ENCODE data around the gene KLHDC10. TPM values are rescaled to one million over a fixed set of nuclear protein-coding genes. Genes with fewer than 3 reads are reported as not detected.

KLHDC10 gene
- polyA plus RNA-seq, 2 of the 4 experiments (the other 2 are of a cell fraction), result 25.7 to 35.0 TPM

DNA sequence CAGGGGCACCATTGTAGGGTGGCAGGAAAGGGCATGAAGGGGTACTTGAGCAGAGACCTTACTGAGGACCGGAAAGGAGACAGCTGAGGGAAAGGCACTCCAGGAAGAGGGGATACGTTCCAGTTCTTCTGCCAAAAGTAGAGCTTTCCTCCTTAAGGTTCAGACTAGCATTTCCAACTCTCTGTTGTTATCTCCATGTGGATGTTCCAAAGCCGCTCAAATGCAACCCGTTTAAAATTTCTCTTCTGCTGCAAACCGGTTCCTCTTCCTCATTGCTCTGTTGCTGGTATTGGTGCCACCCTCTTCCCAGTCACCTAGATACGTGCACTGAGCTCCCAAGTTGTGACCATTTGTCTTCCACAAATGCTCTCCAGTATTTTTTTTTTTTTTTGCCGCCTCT is 87.4 kb downstream of the KLHDC10 start:
- WGBS (ENCODE audit: missing lambda C conversion rate), result 97% methylated on average over 7 of the region's 7 CpGs
- DNase-seq (ENCODE audit: low read depth in 1 of 2, low spot score in 1 of 2) (no peak), ATAC-seq (no peak), FAIRE-seq (no peak)
- Histone ChIP-seq H3K4me2 (no peak overlapping the region), H3K4me1 (no peaks in the 10 kb centered on the region), H3K9me3 (peaks cover 10% of the 10 kb centered on the region), H3K27ac (no peak overlapping the region), H3K4me3 (no peak overlapping the region)
- no peak for TF ChIP-seq SREBF2 (IDR thresholded peaks at IDR 0.05)
- no peak for TF ChIP-seq RAD21 (conservative IDR thresholded peaks at IDR 0.05 in 1 of 2, IDR thresholded peaks at IDR 0.05 in 1 of 2)
- CTCF ChIA-PET, result interaction anchor here (0.6 to 1.2 kb wide), 3 partner anchors 54 to 738 kb away, joined by 3 read pairs; no protein-coding TSS in a partner anchor
- POLR2A ChIA-PET, result no interaction called here

DNA sequence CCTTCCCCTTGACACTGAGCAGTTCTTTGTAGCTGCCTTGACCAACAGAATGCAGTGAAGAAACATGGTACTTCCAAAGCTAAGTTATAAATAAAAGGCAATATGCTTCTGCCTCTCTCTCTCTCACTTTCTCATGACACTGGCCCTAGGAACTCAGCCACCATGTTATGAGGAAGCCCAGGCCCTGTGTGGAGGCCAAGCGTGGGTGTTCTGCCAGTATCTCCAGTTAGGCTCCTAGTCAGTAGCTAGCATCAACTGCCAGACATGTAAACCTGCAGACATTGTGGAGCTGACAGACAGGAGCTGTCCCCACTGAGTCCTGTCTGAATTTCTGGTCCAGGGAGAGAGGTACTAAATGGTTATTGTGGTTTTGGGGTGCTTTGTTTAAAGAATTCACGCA is 89.7 kb downstream of the KLHDC10 start:
- ChIA-PET CTCF (interaction anchor here (0.6 to 1.3 kb wide), 4 partner anchors 26 to 608 kb away, joined by 3 to 4 read pairs (median 3); no protein-coding TSS in a partner anchor), POLR2A (no interaction called here)
- H3K9me3 ChIP-seq, result peaks cover 10% of the 10 kb centered on the region
- no peak for FAIRE-seq
- no peak for DNase-seq (ENCODE audit: low read depth in 1 of 2, low spot score in 1 of 2)
- no peak overlapping the region for H3K4me3 ChIP-seq
- ATAC-seq, result no peak
- H3K27ac ChIP-seq, result no peak overlapping the region
- no peaks in the 10 kb centered on the region for H3K4me1 ChIP-seq
- WGBS (ENCODE audit: missing lambda C conversion rate), result 97% methylated on average over 2 of the region's 2 CpGs
- H3K4me2 ChIP-seq, result no peak overlapping the region
- TF ChIP-seq CEBPB (IDR thresholded peaks at IDR 0.05), result no peak
- TF ChIP-seq MAZ (IDR thresholded peaks at IDR 0.05; ENCODE audit: borderline replicate concordance, low read depth, low read length), result no peak
- no peak for TF ChIP-seq EHF (CRISPR knock-in tag; IDR thresholded peaks at IDR 0.05)
- TF ChIP-seq REST (IDR thresholded peaks at IDR 0.05), result no peak
- TF ChIP-seq JUN (IDR thresholded peaks at IDR 0.05), result no peak
- no peak for TF ChIP-seq CBX8 (IDR thresholded peaks at IDR 0.05)
- no peak for TF ChIP-seq RARB (CRISPR knock-in tag; IDR thresholded peaks at IDR 0.05)
- no peak for TF ChIP-seq RNF2 (IDR thresholded peaks at IDR 0.05; ENCODE audit: borderline replicate concordance, low read depth)
- no peak for TF ChIP-seq HOXB5 (CRISPR knock-in tag; IDR thresholded peaks at IDR 0.05)
- TF ChIP-seq ESRRA (IDR thresholded peaks at IDR 0.05; ENCODE audit: borderline replicate concordance, low read length), result no peak
- no peak for TF ChIP-seq EP300 (IDR thresholded peaks at IDR 0.05)
- no peak for TF ChIP-seq NFE2L2 (conservative IDR thresholded peaks at IDR 0.05; ENCODE audit: low read length)
- no peak for TF ChIP-seq HOXB13 (CRISPR knock-in tag; IDR thresholded peaks at IDR 0.05; ENCODE audit: low read depth)
- no peak for TF ChIP-seq GATA3 (IDR thresholded peaks at IDR 0.05; ENCODE audit: borderline replicate concordance)
- TF ChIP-seq HDAC2 (IDR thresholded peaks at IDR 0.05), result no peak
- TF ChIP-seq TFCP2L1 (CRISPR knock-in tag; IDR thresholded peaks at IDR 0.05), result no peak
- no peak for TF ChIP-seq HES2 (IDR thresholded peaks at IDR 0.05)
- no peak for TF ChIP-seq ATOH8 (CRISPR knock-in tag; IDR thresholded peaks at IDR 0.05; ENCODE audit: low read depth)

DNA sequence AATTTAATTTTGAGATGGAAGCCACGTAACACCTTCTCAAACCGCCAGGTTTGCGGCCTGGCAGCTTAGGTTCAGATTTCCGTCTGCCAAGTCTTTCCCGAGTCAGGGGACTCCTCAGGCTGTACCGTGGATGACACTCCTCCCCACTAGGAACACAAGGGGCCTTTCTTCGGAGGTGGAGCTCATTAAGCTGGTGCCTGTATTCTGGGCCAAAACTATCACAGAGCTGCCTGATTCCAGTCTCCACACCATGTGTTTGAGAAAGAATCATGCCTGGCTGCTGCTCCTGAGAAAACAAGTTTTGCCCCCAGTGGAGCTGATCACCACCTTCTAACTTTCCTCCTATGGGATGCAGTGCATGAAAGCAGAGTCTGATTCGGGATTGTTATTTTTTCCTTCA is 90.1 kb downstream of the KLHDC10 start:
- no peak for DNase-seq (ENCODE audit: low read depth in 1 of 2, low spot score in 1 of 2)
- TF ChIP-seq PBX3 (IDR thresholded peaks at IDR 0.05), result no peak
- TF ChIP-seq ATOH8 (CRISPR knock-in tag; IDR thresholded peaks at IDR 0.05; ENCODE audit: low read depth), result no peak
- TF ChIP-seq ZFP36 (IDR thresholded peaks at IDR 0.05; ENCODE audit: borderline replicate concordance, partially characterized antibody), result no peak
- no peak for TF ChIP-seq GATA3 (IDR thresholded peaks at IDR 0.05; ENCODE audit: borderline replicate concordance)
- TF ChIP-seq CBX8 (IDR thresholded peaks at IDR 0.05), result no peak
- CTCF ChIA-PET, result interaction anchor here (0.6 to 1.3 kb wide), 3 partner anchors 25 to 607 kb away, joined by 3 to 4 read pairs (median 3); no protein-coding TSS in a partner anchor
- no peaks in the 10 kb centered on the region for H3K4me1 ChIP-seq
- no peak for ATAC-seq
- WGBS (ENCODE audit: missing lambda C conversion rate), result 93% methylated on average over 8 of the region's 8 CpGs
- no peak overlapping the region for H3K27ac ChIP-seq
- peaks cover 10% of the 10 kb centered on the region for H3K9me3 ChIP-seq
- H3K4me3 ChIP-seq, result no peak overlapping the region
- FAIRE-seq, result no peak
- POLR2A ChIA-PET, result interaction anchor here (1.0 kb wide), 1 partner anchor 45 kb away, joined by 3 read pairs; the partner anchor contains the start of gene TMEM209
- no peak overlapping the region for H3K4me2 ChIP-seq

Measured in A549 (cell line).